PFSK-1 (cell line): ENCODE measurements around the gene PKM.

Source experiments
- FOXP2 ChIP-seq: optimal IDR thresholded peaks from 2 replicates; pipeline ENCODE3; 2011; ENCODE audit warnings: borderline replicate concordance, control low read depth, inconsistent platforms; ENCODE audit not compliant: insufficient read depth; ENCODE audit errors: extremely low read length, extremely low read depth
- POLR2AphosphoS5 ChIP-seq: IDR thresholded peaks from 2 replicates; pipeline ENCODE4 v1.6.1; 2012; ENCODE audit warnings: low read depth, mild to moderate bottlenecking, control low read depth, low read length, moderate library complexity

DNA sequence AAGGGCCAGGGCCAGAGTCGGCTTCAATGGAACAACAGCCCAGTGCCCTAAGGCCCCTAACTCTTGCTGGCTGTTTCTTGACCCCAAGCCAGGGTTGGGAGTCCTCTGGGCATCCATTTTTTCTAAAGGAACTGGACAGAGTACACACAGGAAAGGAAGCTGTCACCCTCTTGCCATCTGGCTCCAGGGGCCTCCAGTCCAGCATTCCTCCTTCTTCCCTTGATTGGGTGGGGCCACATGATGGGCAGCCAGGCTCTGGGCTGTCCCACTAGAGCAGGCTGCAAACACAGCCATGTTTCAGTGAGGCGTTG lies 31.8 kb downstream of the PKM start:
- TF ChIP-seq FOXP2: no peak
- no peak for TF ChIP-seq POLR2AphosphoS5
